Measurements from ENCODE around the gene EID3. TPM values are rescaled to one million over a fixed set of nuclear protein-coding genes. Genes with fewer than 3 reads are reported as not detected.
A peak's percentile ranks its signal among the peaks of the same experiment; 100 is the strongest.

Gene EID3
- total RNA-seq, 1 experiment from 2014 or later, result 3.0 TPM

DNA sequence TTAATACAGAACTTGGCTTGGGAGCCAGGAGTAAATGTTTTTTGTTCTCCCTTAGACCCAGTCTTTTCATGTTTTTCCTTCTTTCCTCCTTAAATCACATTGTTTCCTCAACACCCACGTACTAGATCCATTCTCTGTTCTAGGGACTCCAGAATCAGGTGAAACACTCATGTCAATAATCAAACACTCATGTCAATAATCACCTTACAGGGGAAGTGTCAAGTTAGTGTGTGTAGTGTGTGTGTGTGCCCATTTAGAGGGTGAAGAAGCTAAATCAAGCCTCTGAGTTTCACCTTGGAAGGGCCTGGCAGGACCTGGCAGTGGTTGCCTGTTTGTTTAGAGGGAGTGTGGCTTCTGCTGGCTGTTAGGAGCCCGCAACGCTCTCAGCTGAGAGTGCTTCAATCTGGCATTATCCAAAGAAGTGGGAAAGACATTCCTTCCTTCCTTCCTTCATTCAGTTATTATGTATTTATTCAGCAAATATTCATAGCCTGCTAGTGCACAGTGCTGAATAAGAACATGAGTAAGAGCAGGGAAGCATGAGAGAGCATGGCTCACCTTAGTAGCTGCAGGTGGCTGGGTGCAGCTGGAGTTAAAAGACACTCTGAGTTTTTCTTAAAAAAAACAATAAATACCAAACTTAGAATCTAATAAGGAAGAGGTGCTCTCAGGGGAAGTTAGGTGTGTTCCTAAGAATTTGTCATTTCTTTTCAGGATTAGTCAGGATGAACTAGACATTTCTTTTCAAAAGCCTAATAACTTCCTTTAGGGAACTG is 17.6 kb upstream of the EID3 start:
- H3K9me2 ChIP-seq (ENCODE audit: insufficient read depth), result no peaks in the 10 kb centered on the region
- intact Hi-C loops (cut with micrococcal nuclease), result loop anchor here (1.0 kb wide), 1 partner anchor 67 kb away; no protein-coding TSS in a partner anchor
- TSS peak; percentile 84 for BruUV-seq (replicated peaks)
- ChIA-PET RAD21 (ENCODE audit: low non-redundant PET in 1 of 2, low total read pairs in 2 of 2, uncharacterized antibody in 2 of 2, unreplicated experiment in 2 of 2) (no interaction called here), CTCF (interaction anchor here (1.6 kb wide), 1 partner anchor 32 kb away, joined by 3 read pairs; no protein-coding TSS in a partner anchor), POLR2A (interaction anchor here (1.2 to 4.0 kb wide), 6 partner anchors 10 to 66 kb away, joined by 5 to 80 read pairs (median 14); no protein-coding TSS in a partner anchor)
- no peaks in the 10 kb centered on the region for H3K27me3 ChIP-seq (ENCODE audit: insufficient read depth, low read length)
- peak; percentile 42 for DNase-seq (ENCODE audit: low read depth, low spot score)
- H2AFZ ChIP-seq (ENCODE audit: low read depth, low read length, poor library complexity, severe bottlenecking), result no peak overlapping the region
- H4K20me1 ChIP-seq (ENCODE audit: insufficient read depth), result peaks cover 7% of the 10 kb centered on the region; the same call in 1 of the 2 replicates
- H3K4me2 ChIP-seq (ENCODE audit: low read length), result peak overlapping the region; percentile 93
- H3K9me3 ChIP-seq (ENCODE audit: control insufficient read depth in 1 of 2, insufficient read depth in 1 of 2, low read depth in 1 of 2, low read length in 2 of 2), result no peaks in the 10 kb centered on the region
- peaks cover 2 to 20% of the 10 kb centered on the region in 2 experiments; a peak in 2 of 4 replicates for H3K36me3 ChIP-seq (ENCODE audit: control insufficient read depth in 1 of 2, insufficient read depth in 2 of 2, low read length in 2 of 2)
- H3K27ac ChIP-seq (ENCODE audit: low read depth, low read length), result peak overlapping the region; percentile 96
- peak; percentile 70 for TF ChIP-seq JUND (IDR thresholded peaks at IDR 0.05)
- TF ChIP-seq POLR2A (IDR thresholded peaks at IDR 0.05; ENCODE audit: borderline replicate concordance, extremely low read depth, insufficient read depth, insufficient read length), result no peak
- TF ChIP-seq, protein P1, sequence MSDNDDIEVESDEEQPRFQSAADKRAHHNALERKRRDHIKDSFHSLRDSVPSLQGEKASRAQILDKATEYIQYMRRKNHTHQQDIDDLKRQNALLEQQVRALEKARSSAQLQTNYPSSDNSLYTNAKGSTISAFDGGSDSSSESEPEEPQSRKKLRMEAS (IDR thresholded peaks at IDR 0.05), result peak; percentile 66
- H3K4me3 ChIP-seq (replicated peaks in 1 of 2; ENCODE audit: low read depth in 1 of 2, low read length in 2 of 2), result peak overlapping the region in 1 of 2 experiments; percentile 92; a peak in 2 of 4 replicates
- H3K4me1 ChIP-seq (ENCODE audit: control insufficient read depth in 1 of 2, insufficient read depth in 2 of 2, low read length in 2 of 2), result peaks cover 34 to 75% of the 10 kb centered on the region in 2 experiments
- peak overlapping the region; percentile 96 for H3K9ac ChIP-seq (ENCODE audit: low read length)
- peak; percentile 16; the same call in 1 of the 2 replicates for ATAC-seq
- peaks cover 42% of the 10 kb centered on the region for H3K79me2 ChIP-seq (ENCODE audit: insufficient read depth, low read length)

DNA sequence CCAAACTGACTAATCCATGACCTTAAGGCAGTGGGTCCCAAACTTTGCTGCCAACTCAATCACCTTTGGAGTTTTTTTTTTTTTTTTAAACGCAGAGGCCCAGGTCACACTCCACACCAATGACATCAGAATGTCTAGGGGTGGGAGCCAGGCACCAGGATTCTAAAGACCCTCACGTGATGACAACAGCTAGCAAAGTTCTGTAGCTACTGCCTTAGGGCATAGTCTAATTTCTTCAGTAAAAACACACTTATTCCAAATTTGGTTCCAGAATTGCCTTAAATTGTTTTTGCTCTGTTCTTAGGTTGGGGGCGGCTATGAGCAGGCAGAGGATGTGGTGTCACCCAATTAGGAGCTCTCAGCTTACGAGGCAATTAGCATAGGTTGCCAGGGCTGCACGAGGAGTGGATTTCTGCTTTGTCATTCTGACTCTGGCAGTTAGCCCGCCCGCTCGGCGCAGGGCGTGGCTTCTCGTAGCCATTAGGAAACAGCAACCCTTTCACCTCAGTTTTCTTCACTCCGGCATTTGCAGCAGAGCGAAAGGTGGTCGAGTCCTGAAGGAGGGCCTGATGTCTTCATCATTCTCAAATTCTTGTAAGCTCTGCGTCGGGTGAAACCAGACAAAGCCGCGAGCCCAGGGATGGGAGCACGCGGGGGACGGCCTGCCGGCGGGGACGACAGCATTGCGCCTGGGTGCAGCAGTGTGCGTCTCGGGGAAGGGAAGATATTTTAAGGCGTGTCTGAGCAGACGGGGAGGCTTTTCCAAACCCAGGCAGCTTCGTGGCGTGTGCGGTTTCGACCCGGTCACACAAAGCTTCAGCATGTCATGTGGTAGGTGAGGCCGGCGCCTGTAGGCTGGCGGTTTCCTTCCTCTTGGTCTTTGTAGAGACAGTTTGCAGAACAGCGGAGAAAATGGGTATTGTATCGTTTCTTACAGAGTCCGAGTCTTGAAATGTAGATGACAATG is 16.7 kb upstream of the EID3 start:
- Histone ChIP-seq H2AFZ (ENCODE audit: low read depth, low read length, poor library complexity, severe bottlenecking) (no peak overlapping the region), H3K79me2 (ENCODE audit: insufficient read depth, low read length) (peaks cover 50% of the 10 kb centered on the region), H4K20me1 (ENCODE audit: insufficient read depth) (peaks cover 7% of the 10 kb centered on the region; the same call in 1 of the 2 replicates)
- peak; percentile 98 for TF ChIP-seq SIN3A (IDR thresholded peaks at IDR 0.05; ENCODE audit: low read depth)
- TF ChIP-seq SRF (IDR thresholded peaks at IDR 0.05; ENCODE audit: low read depth), result peak; percentile 3; the same call in 1 of the 2 replicates
- TF ChIP-seq ZNF274 (IDR thresholded peaks at IDR 0.05; ENCODE audit: low read depth, low read length), result no peak
- peak; percentile 82; the same call in 1 of the 2 replicates for TF ChIP-seq FOSL1 (IDR thresholded peaks at IDR 0.05; ENCODE audit: low read depth)
- peak; percentile 87 for TF ChIP-seq POLR2A (IDR thresholded peaks at IDR 0.05; ENCODE audit: borderline replicate concordance, extremely low read depth, insufficient read depth, insufficient read length)
- TF ChIP-seq CBX3 (IDR thresholded peaks at IDR 0.05; ENCODE audit: low read depth), result peak; percentile 51; the same call in 1 of the 2 replicates
- TF ChIP-seq, protein P1 (IDR thresholded peaks at IDR 0.05), result peak; percentile 87; the same call in 1 of the 2 replicates
- peak; percentile 82 for TF ChIP-seq SP1 (IDR thresholded peaks at IDR 0.05; ENCODE audit: low read depth)
- peak; percentile 58 for TF ChIP-seq YY1 (IDR thresholded peaks at IDR 0.05; ENCODE audit: extremely low read depth, insufficient replicate concordance, low read depth, low read length)
- 0 out of 2 replicates have a peak, but pooled peaks have one; percentile 33 for TF ChIP-seq EGR1 (IDR thresholded peaks at IDR 0.05; ENCODE audit: low read depth)
- TF ChIP-seq, protein P2, sequence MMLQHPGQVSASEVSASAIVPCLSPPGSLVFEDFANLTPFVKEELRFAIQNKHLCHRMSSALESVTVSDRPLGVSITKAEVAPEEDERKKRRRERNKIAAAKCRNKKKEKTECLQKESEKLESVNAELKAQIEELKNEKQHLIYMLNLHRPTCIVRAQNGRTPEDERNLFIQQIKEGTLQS (IDR thresholded peaks at IDR 0.05), result no peak
- TF ChIP-seq CEBPB (IDR thresholded peaks at IDR 0.05; ENCODE audit: low read depth), result peak; percentile 66
- 0 out of 2 replicates have a peak, but pooled peaks have one; percentile 25 for TF ChIP-seq RAD21 (IDR thresholded peaks at IDR 0.05; ENCODE audit: low read depth)
- TF ChIP-seq POLR2AphosphoS5 (IDR thresholded peaks at IDR 0.05; ENCODE audit: low read depth, low read length), result peak; percentile 94
- no peak for TF ChIP-seq ELF1 (IDR thresholded peaks at IDR 0.05; ENCODE audit: borderline replicate concordance, low read depth)
- TF ChIP-seq ZFX (IDR thresholded peaks at IDR 0.05), result peak; percentile 23; the same call in 1 of the 2 replicates

More for the DNA sequence above, 16.7 kb upstream of the EID3 start:
- peak overlapping the region; percentile 96 for H3K9ac ChIP-seq (ENCODE audit: low read length)
- H3K27ac ChIP-seq (ENCODE audit: low read depth, low read length), result peak overlapping the region; percentile 96
- H3K9me3 ChIP-seq (ENCODE audit: control insufficient read depth in 1 of 2, insufficient read depth in 1 of 2, low read depth in 1 of 2, low read length in 2 of 2), result no peaks in the 10 kb centered on the region
- BruUV-seq (replicated peaks), result TSS peak; percentile 65
- peak overlapping the region; percentile 93 for H3K4me2 ChIP-seq (ENCODE audit: low read length)
- H3K4me1 ChIP-seq (ENCODE audit: control insufficient read depth in 1 of 2, insufficient read depth in 2 of 2, low read length in 2 of 2), result peaks cover 26 to 72% of the 10 kb centered on the region in 2 experiments
- DNase-seq (ENCODE audit: low read depth, low spot score) (peak; percentile 96), ATAC-seq (peak; percentile 84)
- peak overlapping the region; percentile 92 to 93 for H3K4me3 ChIP-seq (replicated peaks in 1 of 2; ENCODE audit: low read depth in 1 of 2, low read length in 2 of 2)
- intact Hi-C loops (cut with micrococcal nuclease), result loop anchor here (1.0 kb wide), 1 partner anchor 67 kb away; no protein-coding TSS in a partner anchor
- ChIA-PET POLR2A (interaction anchor here (1.2 to 4.0 kb wide), 8 partner anchors 9 to 67 kb away, joined by 5 to 80 read pairs (median 10); no protein-coding TSS in a partner anchor), CTCF (interaction anchor here (0.6 to 1.6 kb wide), 2 partner anchors 33 to 67 kb away, joined by 3 read pairs; no protein-coding TSS in a partner anchor), RAD21 (ENCODE audit: low non-redundant PET in 1 of 2, low total read pairs in 2 of 2, uncharacterized antibody in 2 of 2, unreplicated experiment in 2 of 2) (interaction anchor here (0.7 kb wide), 2 partner anchors 67 kb away, joined by 3 read pairs; no protein-coding TSS in a partner anchor)
- H3K27me3 ChIP-seq (ENCODE audit: insufficient read depth, low read length), result no peaks in the 10 kb centered on the region
- H3K36me3 ChIP-seq (ENCODE audit: control insufficient read depth in 1 of 2, insufficient read depth in 2 of 2, low read length in 2 of 2), result peaks cover 6 to 26% of the 10 kb centered on the region in 2 experiments; a peak in 3 of 4 replicates
- no peaks in the 10 kb centered on the region for H3K9me2 ChIP-seq (ENCODE audit: insufficient read depth)
